PC-3 (cell line): ENCODE data around the gene GRHL3. TPM values are rescaled to one million over a fixed set of nuclear protein-coding genes. Genes with fewer than 3 reads are reported as not detected.

ENCODE experiments used
- ATAC-seq: fragments of 200-7000 bp; cut with Tn5 transposase; 2 replicates; pipeline ENCODE4 v1.9.1; 2020; ENCODE audit warnings: mild to moderate bottlenecking, moderate library complexity
- BruUV-seq: library from RNA; stranded (reverse); fragments of 400-500 nt; replicated peaks from 2 replicates; lab custom pipeline; 2021; lab: Mats Ljungman, UMichigan
- CTCF ChIA-PET: fragments of 300-600 bp; sonication (Branson Sonifier 250); formaldehyde crosslinking; loops from one replicate; lab custom pipeline; 2022; ENCODE audit warnings: antibody characterized with exemption; lab: Charles Lee
- POLR2A ChIA-PET: fragments of 300-600 bp; sonication (Branson Sonifier 250); formaldehyde crosslinking; loops from one replicate; lab custom pipeline; 2022; ENCODE audit warnings: antibody characterized with exemption; ENCODE audit not compliant: unreplicated experiment; lab: Charles Lee
- DNase-seq: peaks from one replicate; pipeline ENCODE4 v3.0.0-alpha.2; 2015
- H2AFZ ChIP-seq: fragments of 300-600 bp; sonication (generic); 2 replicates; pipeline ENCODE4 v1.6.0; 2016; ENCODE audit warnings: antibody characterized with exemption, low read length
- H3F3A ChIP-seq: fragments of 300-600 bp; sonication (generic); one replicate; pipeline ENCODE4 v1.6.0; 2017; ENCODE audit warnings: antibody characterized with exemption, low read length, control low read depth, mild to moderate bottlenecking; ENCODE audit not compliant: unreplicated experiment
- H3K27ac ChIP-seq: fragments of 300-600 bp; sonication (generic); 2 replicates; pipeline ENCODE4 v1.5.1; 2016; ENCODE audit warnings: mild to moderate bottlenecking, low read length
- H3K27me3 ChIP-seq: fragments of 300-600 bp; sonication (generic); 2 replicates; pipeline ENCODE4 v1.6.1; 2016; ENCODE audit warnings: low read length, mixed read lengths
- H3K36me3 ChIP-seq: fragments of 300-600 bp; sonication (generic); 2 replicates; pipeline ENCODE4 v1.6.1; 2016; ENCODE audit warnings: low read depth, mixed run types, low read length, mixed read lengths
- H3K4me1 ChIP-seq: fragments of 300-600 bp; sonication (generic); 2 replicates; pipeline ENCODE4 v1.5.1; 2016; ENCODE audit warnings: low read length; ENCODE audit not compliant: insufficient read depth
- H3K4me2 ChIP-seq: fragments of 300-600 bp; sonication (generic); 2 replicates; pipeline ENCODE4 v1.6.0; 2016; ENCODE audit warnings: low read length
- H3K4me3 ChIP-seq: fragments of 300-600 bp; sonication (generic); 2 replicates; pipeline ENCODE4 v1.5.1; 2016; ENCODE audit warnings: mild to moderate bottlenecking, low read length, mixed read lengths
- H3K79me2 ChIP-seq: fragments of 300-600 bp; sonication (generic); 2 replicates; pipeline ENCODE4 v1.6.1; 2017; ENCODE audit warnings: low read length, mixed read lengths
- H3K9ac ChIP-seq: fragments of 300-600 bp; sonication (generic); 2 replicates; pipeline ENCODE4 v1.6.0; 2016; ENCODE audit warnings: mild to moderate bottlenecking, low read length
- H3K9me2 ChIP-seq: fragments of 300-600 bp; sonication (generic); replicated peaks from 2 replicates; pipeline ENCODE4 v1.6.1; 2016; ENCODE audit warnings: mixed run types, low read length, mixed read lengths
- H3K9me3 ChIP-seq: fragments of 300-600 bp; sonication (generic); 2 replicates; pipeline ENCODE4 v1.6.1; 2016; ENCODE audit warnings: low read length, mixed read lengths
- H4K20me1 ChIP-seq: fragments of 300-600 bp; sonication (generic); 2 replicates; pipeline ENCODE4 v1.6.1; 2016; ENCODE audit warnings: low read length, mixed read lengths
- EZH2 ChIP-seq: fragments of 300-600 bp; sonication (generic); IDR thresholded peaks from one replicate; pipeline ENCODE4 v1.6.1; 2017; ENCODE audit warnings: antibody characterized with exemption, mild to moderate bottlenecking, low read length; ENCODE audit not compliant: unreplicated experiment
- EZH2phosphoT487 ChIP-seq: fragments of 300-600 bp; sonication (generic); IDR thresholded peaks from 2 replicates; pipeline ENCODE4 v1.6.1; 2018; ENCODE audit warnings: mild to moderate bottlenecking, antibody characterized with exemption, low read length, borderline replicate concordance
- intact Hi-C: fragments of 100-400 bp; cut with micrococcal nuclease; formaldehyde crosslinking; loops from 2 replicates; pipeline ENCODE4 v1.9.0; 2023
- total RNA-seq: library from RNA; depleted of rRNA; stranded (reverse); fragments of >200 nt; gene quantifications from 2 replicates; pipeline ENCODE4 v1.2.3, GENCODE V29; 2014
- TF ChIP-seq, protein P1 (sequence below): fragments of 300-600 bp; sonication (generic); conservative IDR thresholded peaks from 2 replicates; pipeline ENCODE4 v1.5.1; 2017; ENCODE audit warnings: antibody characterized with exemption, low read depth, mild to moderate bottlenecking, low read length

Gene GRHL3
- total RNA-seq, 1 experiment from 2014 or later = 3.5 TPM

DNA sequence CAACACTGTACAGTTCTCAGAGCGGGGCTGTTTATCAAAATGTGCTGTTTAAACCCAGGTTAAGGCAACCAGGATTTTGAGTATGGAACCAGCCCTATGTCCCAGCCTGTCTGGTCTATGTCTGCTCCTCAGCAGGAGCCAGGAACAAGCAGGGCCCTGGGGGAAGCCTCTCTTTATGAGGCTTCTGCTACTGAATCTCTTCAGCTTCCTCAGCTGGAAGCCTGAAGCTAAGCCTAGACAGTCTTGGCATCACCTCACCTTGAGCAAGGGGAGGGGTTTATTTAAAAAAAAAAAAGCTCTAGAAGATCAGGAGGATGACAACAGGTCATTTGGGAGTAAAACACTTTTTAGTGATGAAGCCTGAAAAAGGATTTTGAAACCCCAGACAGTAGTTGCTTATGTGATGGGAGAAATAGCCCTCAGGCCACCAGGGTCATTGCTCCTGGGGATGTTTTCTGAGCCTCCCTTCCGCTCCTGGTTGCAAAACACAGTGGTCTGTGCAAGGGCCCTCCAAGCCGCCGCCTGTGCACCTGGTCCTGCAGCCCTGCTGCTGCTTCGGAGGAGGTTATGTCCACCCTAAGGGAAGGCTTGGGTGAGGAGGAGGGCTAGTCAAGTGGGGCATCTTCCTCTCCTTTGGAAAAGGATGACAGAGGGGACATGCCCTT is 21.8 kb upstream of the GRHL3 start:
- ATAC-seq (no peak), DNase-seq (no peak)
- Histone ChIP-seq H3K4me3 (no peak overlapping the region), H3K9me2 (no peaks in the 10 kb centered on the region), H3K27ac (no peak overlapping the region), H3K9me3 (no peaks in the 10 kb centered on the region), H3F3A (peaks cover 12% of the 10 kb centered on the region), H3K4me2 (no peak overlapping the region), H4K20me1 (no peaks in the 10 kb centered on the region), H3K9ac (no peak overlapping the region), H2AFZ (no peak overlapping the region), H3K4me1 (peaks cover 28% of the 10 kb centered on the region), H3K79me2 (no peaks in the 10 kb centered on the region), H3K36me3 (no peaks in the 10 kb centered on the region), H3K27me3 (no peaks in the 10 kb centered on the region)
- ChIA-PET POLR2A (no interaction called here), CTCF (no interaction called here)
- TF ChIP-seq EZH2 (no peak), EZH2phosphoT487 (no peak)
- TF ChIP-seq, protein P1, sequence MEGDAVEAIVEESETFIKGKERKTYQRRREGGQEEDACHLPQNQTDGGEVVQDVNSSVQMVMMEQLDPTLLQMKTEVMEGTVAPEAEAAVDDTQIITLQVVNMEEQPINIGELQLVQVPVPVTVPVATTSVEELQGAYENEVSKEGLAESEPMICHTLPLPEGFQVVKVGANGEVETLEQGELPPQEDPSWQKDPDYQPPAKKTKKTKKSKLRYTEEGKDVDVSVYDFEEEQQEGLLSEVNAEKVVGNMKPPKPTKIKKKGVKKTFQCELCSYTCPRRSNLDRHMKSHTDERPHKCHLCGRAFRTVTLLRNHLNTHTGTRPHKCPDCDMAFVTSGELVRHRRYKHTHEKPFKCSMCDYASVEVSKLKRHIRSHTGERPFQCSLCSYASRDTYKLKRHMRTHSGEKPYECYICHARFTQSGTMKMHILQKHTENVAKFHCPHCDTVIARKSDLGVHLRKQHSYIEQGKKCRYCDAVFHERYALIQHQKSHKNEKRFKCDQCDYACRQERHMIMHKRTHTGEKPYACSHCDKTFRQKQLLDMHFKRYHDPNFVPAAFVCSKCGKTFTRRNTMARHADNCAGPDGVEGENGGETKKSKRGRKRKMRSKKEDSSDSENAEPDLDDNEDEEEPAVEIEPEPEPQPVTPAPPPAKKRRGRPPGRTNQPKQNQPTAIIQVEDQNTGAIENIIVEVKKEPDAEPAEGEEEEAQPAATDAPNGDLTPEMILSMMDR = no peak
- intact Hi-C loops = no loop called here
- BruUV-seq = no TSS peak

DNA sequence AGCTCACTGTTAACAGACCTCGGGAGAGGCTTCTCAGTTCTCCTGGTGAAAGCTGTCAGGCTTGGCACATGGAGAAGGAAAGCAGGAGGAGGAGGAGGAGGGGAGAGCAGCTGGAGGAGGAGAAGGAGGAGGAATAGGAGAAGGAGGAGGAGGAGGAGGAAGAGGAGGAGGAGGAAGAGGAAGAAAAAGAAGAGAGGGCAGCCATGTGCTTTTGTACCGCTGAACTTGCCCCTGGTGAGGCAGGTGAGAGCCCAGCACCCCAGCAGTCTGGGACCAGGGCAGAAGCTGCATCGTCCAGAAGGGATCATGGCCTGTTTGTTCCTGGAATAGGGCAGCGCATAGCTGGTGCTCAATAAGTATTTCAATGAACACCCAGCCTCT is 21.3 kb upstream of the GRHL3 start:
- no peak overlapping the region for H2AFZ ChIP-seq
- intact Hi-C loops = no loop called here
- H3K4me3 ChIP-seq = no peak overlapping the region
- H3K9me2 ChIP-seq = no peaks in the 10 kb centered on the region
- no peak overlapping the region for H3K4me2 ChIP-seq
- no peak overlapping the region for H3K27ac ChIP-seq
- no peaks in the 10 kb centered on the region for H4K20me1 ChIP-seq
- H3K9me3 ChIP-seq = no peaks in the 10 kb centered on the region
- TF ChIP-seq EZH2 (no peak), EZH2phosphoT487 (no peak)
- TF ChIP-seq, protein P1 = no peak
- ATAC-seq (no peak), DNase-seq (no peak)
- CTCF ChIA-PET = interaction anchor here (0.7 kb wide), 1 partner anchor 94 kb away, joined by 3 read pairs; no protein-coding TSS in a partner anchor
- no TSS peak for BruUV-seq
- H3K79me2 ChIP-seq = no peaks in the 10 kb centered on the region
- peaks cover 12% of the 10 kb centered on the region for H3F3A ChIP-seq
- H3K36me3 ChIP-seq = no peaks in the 10 kb centered on the region
- H3K4me1 ChIP-seq = peaks cover 28% of the 10 kb centered on the region
- H3K9ac ChIP-seq = no peak overlapping the region
- POLR2A ChIA-PET = no interaction called here
- no peaks in the 10 kb centered on the region for H3K27me3 ChIP-seq

DNA sequence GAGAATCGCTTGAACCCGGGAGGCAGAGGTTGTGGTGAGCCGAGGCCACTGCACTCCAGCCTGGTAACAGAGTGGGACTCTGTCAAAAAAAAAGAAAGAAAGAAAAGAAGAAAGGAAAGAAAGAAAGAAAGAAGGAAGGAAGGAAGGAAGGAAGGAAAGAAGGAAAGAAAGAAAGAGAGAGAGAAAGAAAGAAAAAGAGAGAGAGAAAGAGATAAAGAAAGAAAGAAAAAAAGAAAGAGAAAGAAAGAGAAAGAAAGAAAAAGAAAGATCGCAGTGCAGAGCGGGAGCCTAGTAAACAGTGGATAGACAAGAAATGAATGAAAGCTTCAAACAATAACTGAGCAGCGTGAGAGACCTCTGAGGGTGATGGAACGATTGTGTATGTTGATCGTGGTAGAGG is 20.6 kb upstream of the GRHL3 start:
- POLR2A ChIA-PET = no interaction called here
- no peaks in the 10 kb centered on the region for H4K20me1 ChIP-seq
- no peak overlapping the region for H2AFZ ChIP-seq
- no peak for DNase-seq
- no peaks in the 10 kb centered on the region for H3K36me3 ChIP-seq
- H3K27ac ChIP-seq = no peak overlapping the region
- H3K9me2 ChIP-seq = no peaks in the 10 kb centered on the region
- no peak for ATAC-seq
- H3K9me3 ChIP-seq = no peaks in the 10 kb centered on the region
- H3K9ac ChIP-seq = no peak overlapping the region
- no peaks in the 10 kb centered on the region for H3K27me3 ChIP-seq
- CTCF ChIA-PET = interaction anchor here (0.7 kb wide), 1 partner anchor 95 kb away, joined by 3 read pairs; no protein-coding TSS in a partner anchor
- H3K4me1 ChIP-seq = peaks cover 23% of the 10 kb centered on the region
- peaks cover 12% of the 10 kb centered on the region for H3F3A ChIP-seq
- TF ChIP-seq, protein P1 = no peak
- no peak for TF ChIP-seq EZH2
- TF ChIP-seq EZH2phosphoT487 = no peak
- no peaks in the 10 kb centered on the region for H3K79me2 ChIP-seq
- no peak overlapping the region for H3K4me3 ChIP-seq
- intact Hi-C loops = no loop called here
- H3K4me2 ChIP-seq = no peak overlapping the region
- BruUV-seq = no TSS peak
